Measurements from ENCODE around the gene HPSE2.

The HPSE2 gene

GRCh38 chr10:98664329-98665042 is 571.2 kb downstream of the HPSE2 start:
- peak; percentile 14 for DNase-seq

GRCh38 chr10:98659951-98660350 is 575.7 kb downstream of the HPSE2 start:
- no peak for DNase-seq

DNA sequence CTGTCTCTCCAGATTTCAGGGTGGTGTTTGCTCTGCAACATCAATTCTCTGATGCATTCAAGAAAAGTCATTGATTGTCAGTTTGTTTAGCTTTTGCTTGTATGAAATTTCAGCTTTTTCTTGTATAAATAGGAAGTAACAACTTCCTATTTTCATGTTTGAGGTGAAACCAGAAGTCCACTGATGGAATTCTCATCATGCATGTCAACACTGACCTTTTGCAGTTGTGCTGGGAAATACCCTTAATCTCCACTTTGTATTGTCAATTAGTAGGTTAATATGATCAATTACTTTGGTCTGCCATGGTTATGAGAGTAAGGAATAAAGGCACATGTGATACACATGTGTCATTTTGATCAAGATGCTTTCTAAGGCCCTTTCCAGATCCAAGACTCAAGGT is 580.2 kb downstream of the HPSE2 start:
- no peak for DNase-seq

DNA sequence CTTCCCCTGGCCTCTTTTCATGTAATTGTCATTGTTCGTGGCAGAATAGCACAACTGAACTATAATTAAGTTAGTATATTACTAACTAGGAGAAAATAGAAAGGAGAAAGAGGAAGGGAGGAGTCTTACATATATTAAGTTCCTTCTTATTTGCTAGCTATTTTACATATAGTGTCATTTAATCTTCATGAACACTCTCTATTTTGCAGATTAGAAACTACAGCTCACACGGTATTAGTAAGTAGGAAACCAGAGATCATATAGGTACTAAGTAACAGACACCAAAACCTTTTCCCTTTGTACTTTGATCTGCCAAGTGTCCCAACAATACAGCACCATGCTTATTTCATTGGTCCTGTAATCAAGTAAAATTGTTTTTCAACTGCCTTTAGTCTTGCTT is 586.5 kb downstream of the HPSE2 start:
- no peak for DNase-seq

- no peak for DNase-seq
Observed at GRCh38 chr10:98646998-98647917, 588.4 kb downstream of the HPSE2 start.

GRCh38 chr10:98644466-98644865 is 591.2 kb downstream of the HPSE2 start:
- no peak for DNase-seq

DNA sequence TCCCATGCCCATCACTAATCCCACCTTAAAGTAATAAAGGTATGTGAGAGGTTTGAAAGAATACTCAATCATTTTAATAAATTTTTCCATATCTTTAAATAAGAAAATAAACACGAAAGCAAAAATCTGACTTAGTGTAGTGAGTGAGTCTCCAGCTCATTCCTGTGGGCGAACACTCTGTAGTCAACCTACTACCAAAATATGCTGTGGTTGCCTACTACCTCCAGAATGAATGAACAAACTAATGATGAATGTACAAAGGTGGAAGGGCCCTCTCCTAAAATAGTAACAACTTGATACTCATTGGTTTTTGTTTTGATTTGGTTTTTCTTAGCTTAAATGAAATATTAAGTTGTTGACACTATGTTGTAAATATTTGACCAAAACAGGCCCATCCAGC is 593.4 kb downstream of the HPSE2 start:
- no peak for DNase-seq

GRCh38 chr10:98638920-98639319 is 596.7 kb downstream of the HPSE2 start:
- no peak for DNase-seq

DNA sequence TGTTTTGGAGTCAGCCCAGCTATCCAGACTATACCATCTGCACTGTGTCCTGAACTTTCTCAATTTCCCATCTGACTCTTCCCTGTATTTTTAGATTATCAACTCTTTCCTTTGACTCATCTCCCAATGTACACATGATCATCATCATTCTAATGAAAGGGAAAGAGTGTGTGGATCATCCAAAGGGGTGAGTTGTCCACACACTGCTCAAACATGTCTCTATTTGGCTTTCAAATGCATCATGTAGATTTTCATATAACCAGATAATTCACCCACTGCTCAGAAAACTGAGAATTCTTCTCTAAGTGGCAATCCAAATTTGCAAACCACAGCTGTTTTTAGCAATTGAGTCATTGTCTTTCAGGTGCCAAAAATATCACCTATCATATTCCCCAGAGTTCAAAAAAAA is 598.7 kb downstream of the HPSE2 start:
- DNase-seq: no peak

DNA sequence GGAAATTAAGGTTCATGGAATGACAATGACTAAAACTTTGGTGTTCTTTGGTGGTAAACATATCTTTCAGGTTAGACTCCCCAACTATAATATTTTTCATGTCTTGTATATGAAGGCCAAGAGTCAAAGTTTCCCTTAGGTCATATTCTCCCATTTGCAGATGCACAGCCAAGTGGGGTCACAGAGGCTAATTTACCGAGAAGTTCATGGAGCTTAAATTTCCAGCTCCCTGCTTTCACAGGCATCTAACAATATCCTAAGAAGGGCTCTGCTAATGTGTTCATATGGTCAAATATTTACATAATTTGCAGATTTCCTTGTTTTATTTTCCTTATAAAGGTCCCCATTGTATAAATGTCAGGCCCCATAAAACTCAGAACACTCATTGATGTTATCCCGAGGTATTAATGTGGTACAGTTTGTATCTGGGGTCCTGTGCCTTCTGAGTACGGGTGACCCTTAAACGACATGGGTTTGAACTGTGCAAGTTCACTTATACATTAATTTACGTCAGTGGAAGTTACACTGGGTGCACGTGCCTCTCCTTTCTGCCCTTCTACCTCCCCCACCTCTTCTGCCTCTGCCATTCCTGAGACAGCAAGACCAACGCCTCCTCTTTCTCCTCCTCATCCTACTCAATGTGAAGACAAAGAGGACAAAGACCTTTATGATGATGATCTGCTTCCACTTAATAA is 603.0 kb downstream of the HPSE2 start:
- no peak for DNase-seq

- no peak for DNase-seq
Observed at GRCh38 chr10:98628206-98628605, 607.4 kb downstream of the HPSE2 start.

GRCh38 chr10:98627711-98628110 is 607.9 kb downstream of the HPSE2 start:
- DNase-seq: no peak

- no peak for DNase-seq
Observed at GRCh38 chr10:98624963-98625362, 610.7 kb downstream of the HPSE2 start.

GRCh38 chr10:98623176-98623575 is 612.5 kb downstream of the HPSE2 start:
- DNase-seq: no peak

GRCh38 chr10:98621630-98622029 is 614.0 kb downstream of the HPSE2 start:
- DNase-seq: no peak

DNA sequence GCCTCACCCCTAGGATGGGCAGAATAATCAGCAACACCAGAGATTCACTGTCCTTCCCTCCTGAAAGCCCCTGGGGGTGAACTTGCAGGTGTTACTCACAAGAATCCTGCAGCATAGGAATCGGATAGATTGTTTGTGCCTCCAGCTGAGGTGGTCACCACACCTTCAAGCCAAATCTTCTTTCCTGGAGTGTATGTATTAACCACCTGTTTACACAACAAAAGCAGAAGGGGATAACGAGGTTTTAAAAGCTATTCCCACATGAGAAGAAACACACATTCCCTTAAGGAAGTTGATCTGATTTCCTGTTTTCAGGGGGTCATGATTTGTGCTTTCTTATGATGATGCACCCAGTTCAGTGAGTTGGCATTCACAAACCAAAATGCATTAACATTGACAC is 615.1 kb downstream of the HPSE2 start:
- no peak for DNase-seq

DNA sequence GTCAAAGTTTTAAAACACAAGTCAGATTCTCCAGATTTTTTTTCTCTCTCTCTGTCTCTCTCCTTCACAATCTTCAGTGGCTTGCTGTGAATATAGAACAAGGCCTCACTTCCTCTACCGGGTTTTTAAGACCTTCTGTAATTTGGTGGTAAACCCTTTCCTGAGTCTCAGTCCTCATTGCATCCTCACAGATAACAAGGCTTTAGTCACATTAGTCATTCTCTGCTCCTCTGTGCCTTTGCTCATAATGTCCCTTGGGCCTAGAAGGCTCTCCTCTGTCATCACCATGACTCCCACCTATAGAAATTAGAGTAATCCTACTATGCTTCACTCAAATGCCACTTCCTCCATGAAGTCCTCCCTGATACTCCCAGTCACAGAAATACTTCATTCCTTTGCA is 616.2 kb downstream of the HPSE2 start:
- DNase-seq: no peak

GRCh38 chr10:98617906-98618520 is 617.6 kb downstream of the HPSE2 start:
- no peak for DNase-seq

DNA sequence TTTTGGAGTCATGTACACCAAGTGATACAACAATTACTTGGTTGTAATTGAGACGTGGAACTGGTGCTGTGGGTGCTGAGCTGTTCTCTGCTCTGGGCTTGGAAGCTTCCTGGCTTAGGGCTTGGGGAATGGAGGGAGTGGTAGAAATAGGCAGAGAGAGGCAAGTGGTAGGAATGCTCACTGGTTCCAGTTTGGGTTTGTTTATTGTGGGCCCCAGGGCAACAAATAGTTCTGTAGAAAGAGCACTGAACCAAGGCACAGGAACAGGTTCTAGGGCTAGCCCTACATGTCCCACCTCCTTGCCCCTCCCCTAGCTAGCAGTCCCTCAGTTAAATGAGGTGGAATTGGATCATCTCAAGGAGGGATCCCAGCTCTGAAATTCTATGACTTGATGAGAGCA is 622.2 kb downstream of the HPSE2 start:
- DNase-seq: no peak

DNA sequence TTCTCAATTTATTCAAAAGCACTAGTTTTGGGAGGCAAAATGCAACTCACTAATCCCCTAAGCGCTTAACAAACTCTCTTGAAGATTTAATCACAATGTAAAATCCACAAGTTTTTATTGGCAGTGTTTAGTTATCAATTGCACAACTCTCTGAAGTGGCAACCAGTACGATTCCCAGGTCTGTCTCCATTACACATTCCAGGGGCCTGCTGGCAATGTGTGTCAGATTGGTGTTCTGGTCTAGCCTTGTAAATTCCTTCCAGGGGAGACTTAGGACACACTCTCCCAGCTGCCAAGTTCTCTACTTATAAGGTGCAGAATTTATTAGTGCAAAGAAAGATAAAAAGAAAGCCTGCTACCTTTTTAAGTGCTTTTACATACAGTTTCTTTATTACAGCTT is 624.2 kb downstream of the HPSE2 start:
- no peak for DNase-seq

- DNase-seq: no peak
Observed at GRCh38 chr10:98610836-98611235, 624.8 kb downstream of the HPSE2 start.

GRCh38 chr10:98610301-98610700 is 625.4 kb downstream of the HPSE2 start:
- DNase-seq: no peak

DNA sequence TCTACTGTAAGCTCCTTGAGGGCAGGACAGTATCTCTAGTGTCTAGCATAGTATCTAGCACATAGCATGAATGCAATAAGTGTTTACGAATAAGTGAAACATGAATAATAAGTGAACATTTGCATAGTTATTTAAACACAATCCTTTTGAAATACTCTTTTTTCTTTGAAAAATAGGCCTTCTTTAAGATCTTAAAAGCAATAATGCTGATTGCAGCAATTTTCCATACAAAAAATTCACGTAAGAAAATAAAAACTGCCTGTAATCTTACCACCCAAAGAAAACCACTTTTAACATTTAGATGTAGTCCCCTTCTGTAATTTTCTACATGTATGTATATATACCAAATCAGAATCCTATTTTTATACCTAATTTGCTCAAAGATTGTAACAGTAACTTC is 626.4 kb downstream of the HPSE2 start:
- DNase-seq: no peak

Measured in activated gamma-delta T cell treated with Interleukin-2 at 50 U/mL for 16 hours (primary cell).